Measurements from ENCODE around the gene KCNH4.
"Not testable (repeated sequence)": the region's sequence is repeated elsewhere in the genome, so short reads cannot be mapped to it uniquely, and the experiment has no call there.

KCNH4 gene

GRCh38 chr17:42193969-42194899, 13.3 kb upstream of the KCNH4 start, which contains the start of gene GHDC:
Gene GHDC (minus strand): TSS chr17:42194494. CDS start chr17:42193581, 913 bp downstream.
- peak; percentile 49 to 81 for DNase-seq

GRCh38 chr17:42193216-42193968, 12.4 kb upstream of the KCNH4 start:
- no peak for DNase-seq

GRCh38 chr17:42192189-42193126, 11.5 kb upstream of the KCNH4 start:
- peak in 1 of 2 experiments; percentile 7 for DNase-seq

GRCh38 chr17:42191275-42191608, 10.3 kb upstream of the KCNH4 start:
- no peak for DNase-seq

GRCh38 chr17:42190491-42191274, 9.7 kb upstream of the KCNH4 start:
- no peak for DNase-seq

GRCh38 chr17:42189651-42189965, 8.7 kb upstream of the KCNH4 start:
- no peak for DNase-seq

- DNase-seq: peak in 1 of 2 experiments; percentile 23
Observed at GRCh38 chr17:42188749-42189650, 8.1 kb upstream of the KCNH4 start.

- DNase-seq: no peak
Observed at GRCh38 chr17:42187833-42188232, 6.9 kb upstream of the KCNH4 start.

- DNase-seq: not testable (repeated sequence)
Observed at GRCh38 chr17:42186191-42186590, 5.2 kb upstream of the KCNH4 start.

GRCh38 chr17:42185621-42185930, 4.6 kb upstream of the KCNH4 start:
- no peak for DNase-seq

- DNase-seq: no peak
Observed at GRCh38 chr17:42184713-42185620, 4.0 kb upstream of the KCNH4 start, which contains the start of gene HCRT. Gene HCRT (minus strand): TSS chr17:42185452. CDS start chr17:42185365, 87 bp downstream.

- DNase-seq: peak; percentile 59 to 87
Observed at GRCh38 chr17:42183741-42184711, 3.1 kb upstream of the KCNH4 start.

- peak; percentile 5 to 22 for DNase-seq
Observed at GRCh38 chr17:42182927-42183734, 2.2 kb upstream of the KCNH4 start.

GRCh38 chr17:42181851-42182207, 887 bp upstream of the KCNH4 start:
- no peak for DNase-seq

- no peak for DNase-seq
Observed at GRCh38 chr17:42180411-42180921, 476 bp downstream of the KCNH4 start.

GRCh38 chr17:42179911-42180410, 981 bp downstream of the KCNH4 start:
- DNase-seq: peak in 1 of 2 experiments; percentile 22

GRCh38 chr17:42179335-42179734, 1.6 kb downstream of the KCNH4 start:
- no peak for DNase-seq

All from NCI-H446 (cell line).